Measurements from ENCODE around the gene TEX48.

DNA sequence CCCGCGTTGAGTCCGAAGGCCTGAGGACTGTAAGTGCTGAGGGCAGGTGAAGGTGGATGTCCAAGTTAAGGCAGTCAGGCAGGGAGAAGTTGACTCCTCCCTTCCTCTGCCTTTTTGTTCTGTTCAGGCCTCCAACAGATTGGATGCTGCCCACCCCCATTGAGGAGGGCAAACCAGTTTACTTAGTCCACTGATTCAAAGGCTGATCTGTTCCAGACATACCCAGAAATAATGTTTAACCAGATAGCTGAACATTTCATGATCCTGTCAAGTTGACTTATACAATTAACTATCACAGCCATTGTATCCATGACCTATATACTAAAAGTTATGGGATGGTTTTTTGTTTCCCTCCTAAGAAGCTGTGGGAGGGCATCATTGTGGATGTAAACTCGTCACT lies 8.3 kb upstream of the TEX48 start:
- no peak for TF ChIP-seq MXI1 (IDR thresholded peaks at IDR 0.05; ENCODE audit: low read depth, low read length)
- TF ChIP-seq FOXJ3 (CRISPR knock-in tag; IDR thresholded peaks at IDR 0.05): no peak
- TF ChIP-seq, protein P1, sequence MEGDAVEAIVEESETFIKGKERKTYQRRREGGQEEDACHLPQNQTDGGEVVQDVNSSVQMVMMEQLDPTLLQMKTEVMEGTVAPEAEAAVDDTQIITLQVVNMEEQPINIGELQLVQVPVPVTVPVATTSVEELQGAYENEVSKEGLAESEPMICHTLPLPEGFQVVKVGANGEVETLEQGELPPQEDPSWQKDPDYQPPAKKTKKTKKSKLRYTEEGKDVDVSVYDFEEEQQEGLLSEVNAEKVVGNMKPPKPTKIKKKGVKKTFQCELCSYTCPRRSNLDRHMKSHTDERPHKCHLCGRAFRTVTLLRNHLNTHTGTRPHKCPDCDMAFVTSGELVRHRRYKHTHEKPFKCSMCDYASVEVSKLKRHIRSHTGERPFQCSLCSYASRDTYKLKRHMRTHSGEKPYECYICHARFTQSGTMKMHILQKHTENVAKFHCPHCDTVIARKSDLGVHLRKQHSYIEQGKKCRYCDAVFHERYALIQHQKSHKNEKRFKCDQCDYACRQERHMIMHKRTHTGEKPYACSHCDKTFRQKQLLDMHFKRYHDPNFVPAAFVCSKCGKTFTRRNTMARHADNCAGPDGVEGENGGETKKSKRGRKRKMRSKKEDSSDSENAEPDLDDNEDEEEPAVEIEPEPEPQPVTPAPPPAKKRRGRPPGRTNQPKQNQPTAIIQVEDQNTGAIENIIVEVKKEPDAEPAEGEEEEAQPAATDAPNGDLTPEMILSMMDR (IDR thresholded peaks at IDR 0.05): no peak
- TF ChIP-seq RAD21 (IDR thresholded peaks at IDR 0.05; ENCODE audit: low read length): no peak
- no peak for TF ChIP-seq TAF1 (IDR thresholded peaks at IDR 0.05; ENCODE audit: borderline replicate concordance, low read depth, low read length)
- TF ChIP-seq, protein P2, sequence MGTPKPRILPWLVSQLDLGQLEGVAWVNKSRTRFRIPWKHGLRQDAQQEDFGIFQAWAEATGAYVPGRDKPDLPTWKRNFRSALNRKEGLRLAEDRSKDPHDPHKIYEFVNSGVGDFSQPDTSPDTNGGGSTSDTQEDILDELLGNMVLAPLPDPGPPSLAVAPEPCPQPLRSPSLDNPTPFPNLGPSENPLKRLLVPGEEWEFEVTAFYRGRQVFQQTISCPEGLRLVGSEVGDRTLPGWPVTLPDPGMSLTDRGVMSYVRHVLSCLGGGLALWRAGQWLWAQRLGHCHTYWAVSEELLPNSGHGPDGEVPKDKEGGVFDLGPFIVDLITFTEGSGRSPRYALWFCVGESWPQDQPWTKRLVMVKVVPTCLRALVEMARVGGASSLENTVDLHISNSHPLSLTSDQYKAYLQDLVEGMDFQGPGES (IDR thresholded peaks at IDR 0.05; ENCODE audit: low read depth, low read length): no peak
- TF ChIP-seq ELF1 (IDR thresholded peaks at IDR 0.05): no peak
- no peak for TF ChIP-seq POLR2AphosphoS5 (IDR thresholded peaks at IDR 0.05; ENCODE audit: low read depth, low read length)
- TF ChIP-seq RFX5 (IDR thresholded peaks at IDR 0.05; ENCODE audit: low read length): no peak
- TF ChIP-seq EP300 (IDR thresholded peaks at IDR 0.05; ENCODE audit: borderline replicate concordance in 1 of 2, low read depth in 1 of 2, low read length in 1 of 2): no peak
- TF ChIP-seq, protein P3, sequence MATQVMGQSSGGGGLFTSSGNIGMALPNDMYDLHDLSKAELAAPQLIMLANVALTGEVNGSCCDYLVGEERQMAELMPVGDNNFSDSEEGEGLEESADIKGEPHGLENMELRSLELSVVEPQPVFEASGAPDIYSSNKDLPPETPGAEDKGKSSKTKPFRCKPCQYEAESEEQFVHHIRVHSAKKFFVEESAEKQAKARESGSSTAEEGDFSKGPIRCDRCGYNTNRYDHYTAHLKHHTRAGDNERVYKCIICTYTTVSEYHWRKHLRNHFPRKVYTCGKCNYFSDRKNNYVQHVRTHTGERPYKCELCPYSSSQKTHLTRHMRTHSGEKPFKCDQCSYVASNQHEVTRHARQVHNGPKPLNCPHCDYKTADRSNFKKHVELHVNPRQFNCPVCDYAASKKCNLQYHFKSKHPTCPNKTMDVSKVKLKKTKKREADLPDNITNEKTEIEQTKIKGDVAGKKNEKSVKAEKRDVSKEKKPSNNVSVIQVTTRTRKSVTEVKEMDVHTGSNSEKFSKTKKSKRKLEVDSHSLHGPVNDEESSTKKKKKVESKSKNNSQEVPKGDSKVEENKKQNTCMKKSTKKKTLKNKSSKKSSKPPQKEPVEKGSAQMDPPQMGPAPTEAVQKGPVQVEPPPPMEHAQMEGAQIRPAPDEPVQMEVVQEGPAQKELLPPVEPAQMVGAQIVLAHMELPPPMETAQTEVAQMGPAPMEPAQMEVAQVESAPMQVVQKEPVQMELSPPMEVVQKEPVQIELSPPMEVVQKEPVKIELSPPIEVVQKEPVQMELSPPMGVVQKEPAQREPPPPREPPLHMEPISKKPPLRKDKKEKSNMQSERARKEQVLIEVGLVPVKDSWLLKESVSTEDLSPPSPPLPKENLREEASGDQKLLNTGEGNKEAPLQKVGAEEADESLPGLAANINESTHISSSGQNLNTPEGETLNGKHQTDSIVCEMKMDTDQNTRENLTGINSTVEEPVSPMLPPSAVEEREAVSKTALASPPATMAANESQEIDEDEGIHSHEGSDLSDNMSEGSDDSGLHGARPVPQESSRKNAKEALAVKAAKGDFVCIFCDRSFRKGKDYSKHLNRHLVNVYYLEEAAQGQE (IDR thresholded peaks at IDR 0.05; ENCODE audit: low read depth, low read length): no peak
